Transverse colon (tissue), 4 donors: ENCODE results near the gene RGS16. TPM values are rescaled to one million over a fixed set of nuclear protein-coding genes. Genes with fewer than 3 reads are reported as not detected.

Source experiments
- DNase-seq: peaks from one replicate; pipeline ENCODE4 v3.0.0-alpha.2; 2019
- H3K27ac ChIP-seq, 4 donors: fragments of 200-600 bp; sonication (generic); 2 replicates each; pipeline ENCODE4 v1.5.1; 2016 to 2018; ENCODE audit warnings: inconsistent platforms in 4 of 4
- H3K27me3 ChIP-seq: fragments of 200-600 bp; sonication (generic); 2 replicates; pipeline ENCODE4 v1.5.1; 2017; ENCODE audit warnings: inconsistent platforms
- H3K36me3 ChIP-seq, 4 donors: fragments of 200-600 bp; sonication (generic); 2 replicates each; pipeline ENCODE4 v1.5.1; 2017 to 2019; ENCODE audit warnings: inconsistent platforms in 4 of 4
- H3K4me1 ChIP-seq, 4 donors: fragments of 200-600 bp; sonication (generic); 2 replicates each; pipeline ENCODE4 v1.5.1; 2017 to 2020; ENCODE audit warnings: inconsistent platforms in 4 of 4
- H3K4me3 ChIP-seq, 4 donors: fragments of 200-600 bp; sonication (generic); 1 replicate in 1 of 4; 2 replicates in 3 of 4; pipeline versions ENCODE4 v1.5.1 to v1.6.1; 2017 to 2019; ENCODE audit warnings: inconsistent platforms in 4 of 4
- H3K9me3 ChIP-seq, 2 donors: fragments of 200-600 bp; sonication (generic); 2 replicates each; pipeline ENCODE4 v1.5.1; 2017 to 2019; ENCODE audit warnings: inconsistent platforms in 2 of 2
- CTCF ChIP-seq, 5 experiments: fragments of 200-600 bp in 3 of 5; fragments of 450-650 bp in 2 of 5; sonication (generic) in 3 of 5; IDR thresholded peaks; 1 replicate in 2 of 5; 2 replicates in 3 of 5; pipeline ENCODE4 v1.5.1; 2016 to 2017; ENCODE audit warnings: antibody characterized with exemption in 5 of 5, inconsistent platforms in 3 of 5, mild to moderate bottlenecking in 2 of 5, moderate library complexity in 1 of 5
- EP300 ChIP-seq: sonication (generic); formaldehyde crosslinking; IDR thresholded peaks from one replicate; pipeline ENCODE4 v1.6.1; 2017; ENCODE audit warnings: antibody characterized with exemption, low read depth
- POLR2A ChIP-seq: fragments of 450-650 bp; IDR thresholded peaks from one replicate; pipeline ENCODE4 v1.6.1; 2016; ENCODE audit warnings: antibody characterized with exemption, mild to moderate bottlenecking, moderate library complexity
- POLR2AphosphoS5 ChIP-seq, 3 donors: sonication (generic); formaldehyde crosslinking; IDR thresholded peaks; one replicate each; pipeline ENCODE4 v1.6.1; 2016; ENCODE audit warnings: antibody characterized with exemption in 3 of 3
- WGBS, 2 donors: methylation state at CpG; one replicate each; pipeline ENCODE4 v1.1.5; 2018; ENCODE audit warnings: low coverage in 1 of 2; 5-methylcytosine and 5-hydroxymethylcytosine counted together
- in situ Hi-C, 4 donors: fragments of 200-750 bp; cut with MboI; loops; one replicate each; pipeline versions ENCODE4 v1.15.0 to v1.15.1; 2017; ENCODE audit warnings: low sequenced_read_pairs in 3 of 4, low pct_ligation_motif_present in 1 of 4, low pct_unique_long_range_greater_than_20kb in 1 of 4
- intact Hi-C: fragments of 100-400 bp; cut with DNase I; formaldehyde crosslinking; loops from one replicate; pipeline ENCODE4 v1.15.1; 2023; ENCODE audit warnings: low total_unique reads
- total RNA-seq, 4 donors: library from RNA; depleted of rRNA; stranded (reverse); fragments of >200 nt; gene quantifications; one replicate each; pipeline ENCODE4 v1.1.0, GENCODE V29; 2016

The RGS16 gene
- total RNA-seq, 4 donors from 2014 or later: 0.82 to 3.0 (median 1.7) TPM; not detected in 1

DNA sequence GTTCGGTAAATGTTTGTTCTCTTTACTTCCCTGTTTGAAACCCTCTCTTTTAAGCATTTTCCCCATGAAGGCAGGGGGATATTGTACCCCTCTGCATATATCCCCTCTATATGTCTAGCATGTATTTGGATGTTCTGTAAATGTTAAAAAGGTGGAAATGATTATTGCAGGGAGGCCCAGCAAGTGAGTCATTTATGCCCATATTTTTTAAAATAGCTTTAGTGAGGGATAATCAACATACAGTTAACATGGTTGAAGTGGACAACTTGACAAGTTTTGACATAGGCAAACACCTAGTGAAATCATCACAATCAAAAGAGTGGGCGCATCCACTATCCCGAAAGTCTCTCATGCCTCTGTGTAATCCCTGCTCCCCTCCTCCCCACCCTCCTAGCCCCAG, 20.8 kb upstream of the RGS16 start:
- intact Hi-C loops: no loop called here
- H3K36me3 ChIP-seq: no peaks in the 10 kb centered on the region

GRCh38 chr1:182624577-182624976, 20.4 kb upstream of the RGS16 start:
- Histone ChIP-seq H3K27ac (no peak overlapping the region), H3K9me3 (no peaks in the 10 kb centered on the region), H3K4me3 (no peak overlapping the region), H3K4me1 (no peaks in the 10 kb centered on the region), H3K36me3 (no peaks in the 10 kb centered on the region), H3K27me3 (no peaks in the 10 kb centered on the region)
- TF ChIP-seq CTCF (IDR thresholded peaks at IDR 0.05) (no peak), POLR2A (no peak), EP300 (no peak), POLR2AphosphoS5 (IDR thresholded peaks at IDR 0.05) (no peak)
- DNase-seq: no peak
- in situ Hi-C loops: no loop called here
- intact Hi-C loops: no loop called here
- WGBS, 2 donors: 19% methylated on average over 1 of the region's 1 CpG; no CpG with 5 or more reads in 1 of the 2 donors

More for the DNA sequence above, 20.8 kb upstream of the RGS16 start:
- 85 to 100% methylated on average over 3 of the region's 3 CpGs for WGBS, 2 donors
- TF ChIP-seq POLR2A (no peak), EP300 (no peak), POLR2AphosphoS5 (IDR thresholded peaks at IDR 0.05) (no peak), CTCF (IDR thresholded peaks at IDR 0.05) (no peak)
- Histone ChIP-seq H3K4me1 (no peaks in the 10 kb centered on the region), H3K9me3 (no peaks in the 10 kb centered on the region), H3K4me3 (no peak overlapping the region), H3K27me3 (no peaks in the 10 kb centered on the region), H3K27ac (no peak overlapping the region)
- no peak for DNase-seq
- in situ Hi-C loops: no loop called here

- WGBS, 2 donors: 50 to 53% methylated on average over 4 to 6 of the region's 6 CpGs
- no peak overlapping the region for H3K27ac ChIP-seq
- intact Hi-C loops: no loop called here
Observed at GRCh38 chr1:182622901-182623528, 18.8 kb upstream of the RGS16 start.

DNA sequence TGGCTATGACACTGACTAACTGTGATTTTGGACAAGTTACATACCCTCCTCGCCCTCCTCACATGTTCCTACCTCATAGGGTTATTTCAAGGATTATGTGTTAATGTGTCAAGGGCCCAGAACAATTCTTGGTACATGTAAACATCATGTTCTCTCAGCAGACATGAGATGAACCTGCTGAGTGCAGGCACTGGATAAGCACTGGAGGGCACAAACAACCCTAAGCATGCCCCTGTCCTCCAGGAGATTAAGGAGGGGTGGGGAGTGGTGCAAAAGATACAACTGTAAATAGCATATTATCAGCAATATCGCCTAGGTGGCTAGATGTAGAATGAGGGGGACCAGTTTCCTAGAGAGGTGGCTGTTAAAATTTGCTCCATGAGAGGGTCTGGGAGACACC, 17.7 kb upstream of the RGS16 start:
- WGBS, 2 donors: 93% methylated on average over 2 of the region's 2 CpGs; no CpG with 5 or more reads in 1 of the 2 donors
- H3K36me3 ChIP-seq: no peaks in the 10 kb centered on the region
- no peak for DNase-seq
- H3K27ac ChIP-seq: no peak overlapping the region
- intact Hi-C loops: no loop called here
- TF ChIP-seq CTCF (IDR thresholded peaks at IDR 0.05): no peak
- TF ChIP-seq EP300: no peak
- TF ChIP-seq POLR2A: no peak
- TF ChIP-seq POLR2AphosphoS5 (IDR thresholded peaks at IDR 0.05): no peak
- H3K4me1 ChIP-seq: peaks cover 0 to 2% (median 0%) of the 10 kb centered on the region in 4 donors
- H3K4me3 ChIP-seq: no peak overlapping the region
- no peaks in the 10 kb centered on the region for H3K9me3 ChIP-seq
- in situ Hi-C loops: no loop called here
- no peaks in the 10 kb centered on the region for H3K27me3 ChIP-seq

More at GRCh38 chr1:182622901-182623528, 18.8 kb upstream of the RGS16 start:
- in situ Hi-C loops: no loop called here
- H3K4me1 ChIP-seq: no peaks in the 10 kb centered on the region
- H3K4me3 ChIP-seq: no peak overlapping the region
- no peaks in the 10 kb centered on the region for H3K9me3 ChIP-seq
- no peaks in the 10 kb centered on the region for H3K27me3 ChIP-seq
- no peak for DNase-seq
- TF ChIP-seq POLR2AphosphoS5 (IDR thresholded peaks at IDR 0.05): no peak
- H3K36me3 ChIP-seq: no peaks in the 10 kb centered on the region
